SK-N-MC (cell line): Measurements from ENCODE around the gene FAT4.

Experiments used
- EZH2 ChIP-seq: fragments of 200-600 bp; sonication (generic); IDR thresholded peaks from one replicate; pipeline ENCODE4 v1.6.1; 2017; ENCODE audit warnings: antibody characterized with exemption
- POLR2AphosphoS5 ChIP-seq: IDR thresholded peaks from 2 replicates; pipeline ENCODE4 v1.6.1; 2012; ENCODE audit warnings: mild to moderate bottlenecking, low read depth, low read length, borderline replicate concordance

DNA sequence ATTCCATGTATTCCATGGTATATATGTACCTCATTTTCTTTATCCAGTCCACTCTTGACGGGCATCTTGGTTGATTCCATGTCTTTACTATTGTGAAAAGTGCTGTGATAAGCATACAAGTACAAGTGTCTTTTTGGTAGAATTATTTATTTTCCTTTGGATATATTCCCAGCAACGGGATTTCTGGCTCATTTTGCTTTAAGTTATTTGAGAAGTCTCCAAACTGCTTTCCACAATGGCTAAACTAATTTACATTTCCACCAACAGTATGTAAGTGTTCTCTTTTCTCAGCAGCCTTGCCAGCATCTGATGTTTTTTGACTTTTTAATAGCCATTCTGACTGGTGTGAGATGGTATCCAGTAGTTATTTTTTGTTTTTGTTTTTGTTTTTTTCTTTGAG lies 17.6 kb upstream of the FAT4 start:
- TF ChIP-seq EZH2 = no peak
- no peak for TF ChIP-seq POLR2AphosphoS5
